K562 (cell line): ENCODE measurements around the gene ZNF701. TPM values are rescaled to one million over a fixed set of nuclear protein-coding genes. Genes with fewer than 3 reads are reported as not detected.

Experiments
- ATAC-seq: fragments of 200-7000 bp; cut with Tn5 transposase; 3 replicates; pipeline ENCODE4 v1.9.1; 2020; ENCODE audit warnings: moderate library complexity
- BruUV-seq: library from RNA; stranded (reverse); fragments of 400-500 nt; replicated peaks from 2 replicates; lab custom pipeline; 2021; lab: Mats Ljungman, UMichigan
- CTCF ChIA-PET: fragments of 300-600 bp; formaldehyde crosslinking; extraction: SDS; loops from one replicate; lab custom pipeline; 2021; ENCODE audit warnings: low intra/inter-chr PET ratio; lab: Yijun Ruan, JAX
- POLR2A ChIA-PET: fragments of 300-600, 350-650 bp; sonication (Branson Sonifier 250); formaldehyde crosslinking; extraction: SDS; loops from one replicate; lab custom pipeline; 2021; ENCODE audit warnings: antibody characterized with exemption, inconsistent platforms; lab: Yijun Ruan, JAX
- DNase-seq, 4 experiments: peaks; one replicate each; pipeline versions ENCODE4 v3.0.0 to v3.0.0-alpha.2; 2011 to 2018; ENCODE audit warnings: low spot score in 3 of 4, mixed read lengths in 3 of 4; ENCODE audit errors: extremely low read depth in 1 of 4
- FAIRE-seq: peaks from 2 replicates; lab custom pipeline; 2011; peaks lifted over from hg19 to GRCh38; lab: Jason Lieb, UNC
- H2AFZ ChIP-seq: 2 replicates; pipeline ENCODE4 v1.6.0; 2011; ENCODE audit warnings: low read depth, low read length, control low read depth, inconsistent platforms
- H3K27ac ChIP-seq: fragments of 200-600 bp; 3 replicates; pipeline ENCODE4 v1.8.0; 2011; ENCODE audit warnings: low read depth, mild to moderate bottlenecking, control low read depth, inconsistent platforms, low read length, moderate library complexity, mixed read lengths; ENCODE audit errors: extremely low read depth
- H3K27me3 ChIP-seq, 2 experiments: fragments of 300-600 bp in 1 of 2; 2 replicates in 1 of 2; 3 replicates in 1 of 2; pipeline versions ENCODE4 v1.6.0 to v1.8.0; 2011; ENCODE audit warnings: inconsistent platforms in 2 of 2, low read length in 2 of 2, mild to moderate bottlenecking in 1 of 2, mixed read lengths in 1 of 2, moderate library complexity in 1 of 2; ENCODE audit not compliant: control insufficient read depth in 2 of 2, insufficient read depth in 2 of 2
- H3K36me3 ChIP-seq: fragments of 300-600 bp; 3 replicates; pipeline ENCODE4 v1.8.0; 2011; ENCODE audit warnings: mild to moderate bottlenecking, low read length, inconsistent platforms; ENCODE audit not compliant: control insufficient read depth, insufficient read depth
- H3K4me1 ChIP-seq, 2 experiments: fragments of 200-600 bp in 1 of 2; replicated peaks in 1 of 2; 2 replicates in 1 of 2; 3 replicates in 1 of 2; pipeline versions ENCODE4 v1.5.1 to v1.8.0; 2011; ENCODE audit warnings: inconsistent platforms in 2 of 2, low read length in 2 of 2, mild to moderate bottlenecking in 1 of 2, mixed read lengths in 1 of 2, moderate library complexity in 1 of 2; ENCODE audit not compliant: control insufficient read depth in 2 of 2, insufficient read depth in 2 of 2
- H3K4me2 ChIP-seq: 2 replicates; pipeline ENCODE4 v1.6.1; 2011; ENCODE audit warnings: low read length, control low read depth, inconsistent platforms, mixed read lengths; ENCODE audit not compliant: insufficient read depth
- H3K4me3 ChIP-seq: fragments of 200-600 bp; sonication (generic), shearing (Covaris generic); 2 replicates; pipeline ENCODE4 v1.5.1; 2016; ENCODE audit warnings: control low read depth, inconsistent platforms
- H3K79me2 ChIP-seq: fragments of 200-600 bp; 3 replicates; pipeline ENCODE4 v1.8.0; 2011; ENCODE audit warnings: low read length, inconsistent platforms; ENCODE audit not compliant: control insufficient read depth, insufficient read depth
- H3K9ac ChIP-seq, 2 experiments: 2 replicates each; pipeline versions ENCODE4 v1.6.0 to v1.6.1; 2011; ENCODE audit warnings: low read depth in 2 of 2, low read length in 2 of 2, control low read depth in 1 of 2, inconsistent platforms in 1 of 2, mild to moderate bottlenecking in 1 of 2, mixed read lengths in 1 of 2; ENCODE audit not compliant: insufficient read depth in 1 of 2
- H3K9me1 ChIP-seq: one replicate; pipeline ENCODE4 v1.6.0; 2011; ENCODE audit warnings: inconsistent platforms, mild to moderate bottlenecking, low read length, moderate library complexity; ENCODE audit not compliant: control insufficient read depth, insufficient read depth
- H3K9me3 ChIP-seq: replicated peaks from 2 replicates; pipeline ENCODE4 v1.5.1; 2011; ENCODE audit warnings: low read depth, low read length, inconsistent platforms; ENCODE audit not compliant: control insufficient read depth, insufficient read depth
- H4K20me1 ChIP-seq: replicated peaks from 2 replicates; pipeline ENCODE4 v1.6.1; 2011; ENCODE audit warnings: low read length, inconsistent platforms, mixed read lengths; ENCODE audit not compliant: control insufficient read depth, insufficient read depth
- CEBPB ChIP-seq: fragments of 450-650 bp; IDR thresholded peaks from 2 replicates; pipeline ENCODE4 v1.6.1; 2016; ENCODE audit warnings: missing genetic modification characterization, missing compliant biosample characterization
- NFRKB ChIP-seq: fragments of 450-650 bp; IDR thresholded peaks from 2 replicates; pipeline ENCODE4 v1.6.1; 2016; ENCODE audit warnings: low read depth
- PCBP2 ChIP-seq: fragments of 200-400 bp; formaldehyde crosslinking; IDR thresholded peaks from 2 replicates; pipeline ENCODE4 v1.6.1; 2018; ENCODE audit warnings: low read length, low read depth, mild to moderate bottlenecking, moderate library complexity; ENCODE audit not compliant: poor library complexity, severe bottlenecking
- ZNF274 ChIP-seq: IDR thresholded peaks from 2 replicates; pipeline ENCODE4 v1.6.1; 2011; ENCODE audit warnings: low read depth, mild to moderate bottlenecking, low read length, moderate library complexity, borderline replicate concordance
- ZNF75A ChIP-seq: fragments of 450-650 bp; formaldehyde crosslinking; IDR thresholded peaks from 2 replicates; pipeline ENCODE4 v1.4.0; 2020; ENCODE audit warnings: mild to moderate bottlenecking
- WGBS: fragments of 100-300 bp; shearing (Covaris generic); methylation state at CpG from one replicate; pipeline ENCODE4 v1.1.6; 2016; ENCODE audit warnings: low coverage, mixed read lengths; ENCODE audit not compliant: insufficient coverage; ENCODE audit errors: missing lambda C conversion rate; 5-methylcytosine and 5-hydroxymethylcytosine counted together
- in situ Hi-C: fragments of 300-500 bp; cut with MboI; formaldehyde crosslinking; loops from 4 replicates; pipeline ENCODE4 v1.15.0; 2018; ENCODE audit warnings: inconsistent platforms, mixed read lengths
- intact Hi-C: fragments of 100-400 bp; cut with micrococcal nuclease; formaldehyde crosslinking; loops from 2 replicates; pipeline ENCODE4 v1.14.2; 2022
- polyA plus RNA-seq, 8 experiments: library from polyadenylated mRNA; depleted of rRNA in 4 of 8; stranded (reverse) in 5 of 8; unstranded in 3 of 8; fragments of >200 nt; fragmentation: Nextera tagmentation in 2 of 8; fragmentation: Illumina TruSeq in 1 of 8; extraction: Ambion mirVana in 2 of 8; extraction: Trizol in 1 of 8; gene quantifications; 2 replicates each; pipeline versions ENCODE4 v1.2.1 to v1.2.3, GENCODE V29; 2011 to 2014; ENCODE audit warnings: inconsistent platforms in 1 of 8, missing spikeins in 1 of 8
- total RNA-seq, 7 experiments: library from RNA; depleted of rRNA in 6 of 7; stranded (reverse); fragments of >200 nt in 6 of 7; fragmentation: Illumina TruSeq in 2 of 7; extraction: Trizol in 2 of 7; gene quantifications; 2 replicates each; pipeline versions ENCODE4 v1.2.1 to v1.2.3, GENCODE V29; 2011 to 2021; ENCODE audit warnings: low replicate concordance in 1 of 7
- TF ChIP-seq, protein P1 (sequence below), 2 experiments: fragments of 450-650 bp in 1 of 2; sonication (generic) in 1 of 2; formaldehyde crosslinking; conservative IDR thresholded peaks; 2 replicates each; pipeline versions ENCODE4 v1.4.0 to v1.8.1; 2020 to 2022; ENCODE audit warnings: mild to moderate bottlenecking in 1 of 2, missing genetic modification reagents in 1 of 2
- TF ChIP-seq, protein P2 (sequence below): fragments of 250-450 bp; sonication (Bioruptor Pico); IDR thresholded peaks from 2 replicates; pipeline ENCODE4 v1.5.0; 2022; ENCODE audit warnings: mild to moderate bottlenecking

Gene ZNF701
- total and polyA plus RNA-seq, 9 of the 15 experiments (the other 6 are each of a cell fraction or from before 2014, with no cell fraction given): 5.3 to 15.9 (median 10.1) TPM

- TF ChIP-seq, protein P1, sequence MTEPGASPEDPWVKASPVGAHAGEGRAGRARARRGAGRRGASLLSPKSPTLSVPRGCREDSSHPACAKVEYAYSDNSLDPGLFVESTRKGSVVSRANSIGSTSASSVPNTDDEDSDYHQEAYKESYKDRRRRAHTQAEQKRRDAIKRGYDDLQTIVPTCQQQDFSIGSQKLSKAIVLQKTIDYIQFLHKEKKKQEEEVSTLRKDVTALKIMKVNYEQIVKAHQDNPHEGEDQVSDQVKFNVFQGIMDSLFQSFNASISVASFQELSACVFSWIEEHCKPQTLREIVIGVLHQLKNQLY (CRISPR knock-in tag; conservative IDR thresholded peaks at IDR 0.05): no peak
- no peak for TF ChIP-seq PCBP2
- no peak for TF ChIP-seq NFRKB
Observed at GRCh38 chr19:52542984-52543664, 27.0 kb upstream of the ZNF701 start (continued).

GRCh38 chr19:52554216-52554971 lies 15.7 kb upstream of the ZNF701 start:
- Histone ChIP-seq H3K79me2 (no peaks in the 10 kb centered on the region), H3K4me2 (no peak overlapping the region), H3K4me1 (no peaks in the 10 kb centered on the region), H2AFZ (no peak overlapping the region), H3K27ac (no peak overlapping the region), H3K9me1 (no peaks in the 10 kb centered on the region), H4K20me1 (no peaks in the 10 kb centered on the region), H3K9me3 (peaks cover 46% of the 10 kb centered on the region), H3K27me3 (no peaks in the 10 kb centered on the region), H3K4me3 (no peak overlapping the region), H3K36me3 (peaks cover 48% of the 10 kb centered on the region), H3K9ac (no peak overlapping the region)
- POLR2A ChIA-PET: no interaction called here
- WGBS: 97% methylated on average over 15 of the region's 15 CpGs
- intact Hi-C loops: no loop called here
- DNase-seq (no peak), ATAC-seq (no peak), FAIRE-seq (no peak)
- BruUV-seq: no TSS peak
- CTCF ChIA-PET: no interaction called here
- in situ Hi-C loops: no loop called here
- TF ChIP-seq ZNF75A: peak; percentile 76; the same call in 1 of the 2 replicates
- TF ChIP-seq CEBPB (tag): peak; percentile 31; the same call in 1 of the 2 replicates
- TF ChIP-seq, protein P2, sequence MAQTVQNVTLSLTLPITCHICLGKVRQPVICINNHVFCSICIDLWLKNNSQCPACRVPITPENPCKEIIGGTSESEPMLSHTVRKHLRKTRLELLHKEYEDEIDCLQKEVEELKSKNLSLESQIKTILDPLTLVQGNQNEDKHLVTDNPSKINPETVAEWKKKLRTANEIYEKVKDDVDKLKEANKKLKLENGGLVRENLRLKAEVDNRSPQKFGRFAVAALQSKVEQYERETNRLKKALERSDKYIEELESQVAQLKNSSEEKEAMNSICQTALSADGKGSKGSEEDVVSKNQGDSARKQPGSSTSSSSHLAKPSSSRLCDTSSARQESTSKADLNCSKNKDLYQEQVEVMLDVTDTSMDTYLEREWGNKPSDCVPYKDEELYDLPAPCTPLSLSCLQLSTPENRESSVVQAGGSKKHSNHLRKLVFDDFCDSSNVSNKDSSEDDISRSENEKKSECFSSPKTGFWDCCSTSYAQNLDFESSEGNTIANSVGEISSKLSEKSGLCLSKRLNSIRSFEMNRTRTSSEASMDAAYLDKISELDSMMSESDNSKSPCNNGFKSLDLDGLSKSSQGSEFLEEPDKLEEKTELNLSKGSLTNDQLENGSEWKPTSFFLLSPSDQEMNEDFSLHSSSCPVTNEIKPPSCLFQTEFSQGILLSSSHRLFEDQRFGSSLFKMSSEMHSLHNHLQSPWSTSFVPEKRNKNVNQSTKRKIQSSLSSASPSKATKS: no peak
- TF ChIP-seq ZNF274: peak; percentile 88
